Measurements from ENCODE around the gene SPTLC3. TPM values are rescaled to one million over a fixed set of nuclear protein-coding genes. Genes with fewer than 3 reads are reported as not detected.

SPTLC3 gene
- total RNA-seq, 2 experiments from 2014 or later = 1.1 to 1.2 TPM

GRCh38 chr20:13059398-13060136 is 50.8 kb downstream of the SPTLC3 start:
- no peaks in the 10 kb centered on the region for H3K4me1 Mint-ChIP-seq
- no peak for DNase-seq
- no peaks in the 10 kb centered on the region for H3K9me3 Mint-ChIP-seq
- H3K4me3 Mint-ChIP-seq = no peak overlapping the region
- H3K36me3 Mint-ChIP-seq (ENCODE audit: low read depth) = no peaks in the 10 kb centered on the region
- ChIA-PET POLR2A (no interaction called here), CTCF (no interaction called here)
- no peak overlapping the region for H3K27ac Mint-ChIP-seq
- H3K27me3 Mint-ChIP-seq = no peaks in the 10 kb centered on the region

GRCh38 chr20:13060327-13060726 is 51.6 kb downstream of the SPTLC3 start:
- no peaks in the 10 kb centered on the region for H3K27me3 Mint-ChIP-seq
- no peak overlapping the region for H3K4me3 Mint-ChIP-seq

GRCh38 chr20:13061381-13061780 is 52.6 kb downstream of the SPTLC3 start:
- H3K27me3 Mint-ChIP-seq = no peaks in the 10 kb centered on the region
- ChIA-PET POLR2A (no interaction called here), CTCF (no interaction called here)
- no peaks in the 10 kb centered on the region for H3K4me1 Mint-ChIP-seq
- DNase-seq = no peak
- no peak overlapping the region for H3K4me3 Mint-ChIP-seq
- no peaks in the 10 kb centered on the region for H3K36me3 Mint-ChIP-seq (ENCODE audit: low read depth)
- H3K27ac Mint-ChIP-seq = no peak overlapping the region
- no peaks in the 10 kb centered on the region for H3K9me3 Mint-ChIP-seq

More at GRCh38 chr20:13060327-13060726, 51.6 kb downstream of the SPTLC3 start:
- Mint-ChIP-seq H3K27ac (no peak overlapping the region), H3K36me3 (ENCODE audit: low read depth) (no peaks in the 10 kb centered on the region), H3K9me3 (no peaks in the 10 kb centered on the region), H3K4me1 (no peaks in the 10 kb centered on the region)
- POLR2A ChIA-PET = no interaction called here
- no peak for DNase-seq
- CTCF ChIA-PET = no interaction called here

GRCh38 chr20:13062789-13063188 is 54.0 kb downstream of the SPTLC3 start:
- peaks cover 2% of the 10 kb centered on the region for H3K9me3 Mint-ChIP-seq
- ChIA-PET CTCF (no interaction called here), POLR2A (no interaction called here)
- H3K27ac Mint-ChIP-seq = no peak overlapping the region
- no peak for DNase-seq
- no peak overlapping the region for H3K4me3 Mint-ChIP-seq
- no peaks in the 10 kb centered on the region for H3K27me3 Mint-ChIP-seq
- no peaks in the 10 kb centered on the region for H3K36me3 Mint-ChIP-seq (ENCODE audit: low read depth)
- H3K4me1 Mint-ChIP-seq = no peaks in the 10 kb centered on the region

GRCh38 chr20:13068336-13068735 is 59.6 kb downstream of the SPTLC3 start:
- no peak for DNase-seq
- CTCF ChIA-PET = no interaction called here
- Mint-ChIP-seq H3K36me3 (ENCODE audit: low read depth) (no peaks in the 10 kb centered on the region), H3K27ac (no peak overlapping the region), H3K4me3 (no peak overlapping the region), H3K4me1 (peaks cover 5% of the 10 kb centered on the region), H3K27me3 (no peaks in the 10 kb centered on the region), H3K9me3 (peaks cover 2% of the 10 kb centered on the region)
- POLR2A ChIA-PET = no interaction called here

GRCh38 chr20:13081877-13082276 is 73.1 kb downstream of the SPTLC3 start:
- Mint-ChIP-seq H3K27me3 (no peaks in the 10 kb centered on the region), H3K9me3 (no peaks in the 10 kb centered on the region), H3K4me1 (no peaks in the 10 kb centered on the region), H3K27ac (no peak overlapping the region), H3K36me3 (ENCODE audit: low read depth) (no peaks in the 10 kb centered on the region), H3K4me3 (no peak overlapping the region)
- no peak for DNase-seq
- POLR2A ChIA-PET = no interaction called here
- CTCF ChIA-PET = no interaction called here

GRCh38 chr20:13082378-13082777 is 73.6 kb downstream of the SPTLC3 start:
- H3K4me1 Mint-ChIP-seq = no peaks in the 10 kb centered on the region
- H3K27me3 Mint-ChIP-seq = no peaks in the 10 kb centered on the region
- no peak for DNase-seq
- POLR2A ChIA-PET = no interaction called here
- no peaks in the 10 kb centered on the region for H3K36me3 Mint-ChIP-seq (ENCODE audit: low read depth)
- no peaks in the 10 kb centered on the region for H3K9me3 Mint-ChIP-seq
- CTCF ChIA-PET = no interaction called here
- no peak overlapping the region for H3K27ac Mint-ChIP-seq
- no peak overlapping the region for H3K4me3 Mint-ChIP-seq

GRCh38 chr20:13085275-13085674 is 76.5 kb downstream of the SPTLC3 start:
- ChIA-PET CTCF (no interaction called here), POLR2A (no interaction called here)
- no peaks in the 10 kb centered on the region for H3K9me3 Mint-ChIP-seq
- no peak for DNase-seq
- H3K36me3 Mint-ChIP-seq (ENCODE audit: low read depth) = no peaks in the 10 kb centered on the region
- no peaks in the 10 kb centered on the region for H3K27me3 Mint-ChIP-seq
- H3K4me1 Mint-ChIP-seq = no peaks in the 10 kb centered on the region
- no peak overlapping the region for H3K27ac Mint-ChIP-seq
- no peak overlapping the region for H3K4me3 Mint-ChIP-seq

- Mint-ChIP-seq H3K4me1 (no peaks in the 10 kb centered on the region), H3K27me3 (no peaks in the 10 kb centered on the region), H3K9me3 (no peaks in the 10 kb centered on the region), H3K4me3 (no peak overlapping the region), H3K27ac (no peak overlapping the region), H3K36me3 (ENCODE audit: low read depth) (no peaks in the 10 kb centered on the region)
- DNase-seq = no peak
- CTCF ChIA-PET = no interaction called here
- POLR2A ChIA-PET = no interaction called here
Measured at GRCh38 chr20:13089950-13090469, 81.2 kb downstream of the SPTLC3 start.

- Mint-ChIP-seq H3K27me3 (no peaks in the 10 kb centered on the region), H3K27ac (no peak overlapping the region), H3K9me3 (no peaks in the 10 kb centered on the region), H3K36me3 (ENCODE audit: low read depth) (no peaks in the 10 kb centered on the region), H3K4me3 (no peak overlapping the region), H3K4me1 (no peaks in the 10 kb centered on the region)
- DNase-seq = no peak
- POLR2A ChIA-PET = no interaction called here
- CTCF ChIA-PET = no interaction called here
Measured at GRCh38 chr20:13092111-13092510, 83.3 kb downstream of the SPTLC3 start.

- H3K4me3 Mint-ChIP-seq = no peak overlapping the region
- H3K36me3 Mint-ChIP-seq (ENCODE audit: low read depth) = no peaks in the 10 kb centered on the region
- DNase-seq = no peak
- CTCF ChIA-PET = no interaction called here
- no peaks in the 10 kb centered on the region for H3K4me1 Mint-ChIP-seq
- no peak overlapping the region for H3K27ac Mint-ChIP-seq
- no peaks in the 10 kb centered on the region for H3K27me3 Mint-ChIP-seq
- POLR2A ChIA-PET = no interaction called here
- no peaks in the 10 kb centered on the region for H3K9me3 Mint-ChIP-seq
Measured at GRCh38 chr20:13094976-13095375, 86.2 kb downstream of the SPTLC3 start.

- CTCF ChIA-PET = no interaction called here
- H3K36me3 Mint-ChIP-seq (ENCODE audit: low read depth) = no peaks in the 10 kb centered on the region
- POLR2A ChIA-PET = no interaction called here
- no peak for DNase-seq
- H3K4me3 Mint-ChIP-seq = no peak overlapping the region
- H3K27ac Mint-ChIP-seq = no peak overlapping the region
- H3K4me1 Mint-ChIP-seq = no peaks in the 10 kb centered on the region
- no peaks in the 10 kb centered on the region for H3K9me3 Mint-ChIP-seq
- H3K27me3 Mint-ChIP-seq = no peaks in the 10 kb centered on the region
Measured at GRCh38 chr20:13098720-13099355, 90.1 kb downstream of the SPTLC3 start.

GRCh38 chr20:13099676-13100075 is 90.9 kb downstream of the SPTLC3 start:
- H3K36me3 Mint-ChIP-seq (ENCODE audit: low read depth) = no peaks in the 10 kb centered on the region
- no peaks in the 10 kb centered on the region for H3K27me3 Mint-ChIP-seq
- no peaks in the 10 kb centered on the region for H3K4me1 Mint-ChIP-seq
- no peak for DNase-seq
- H3K4me3 Mint-ChIP-seq = no peak overlapping the region
- no peaks in the 10 kb centered on the region for H3K9me3 Mint-ChIP-seq
- ChIA-PET CTCF (no interaction called here), POLR2A (no interaction called here)
- no peak overlapping the region for H3K27ac Mint-ChIP-seq

- CTCF ChIA-PET = no interaction called here
- Mint-ChIP-seq H3K27me3 (no peaks in the 10 kb centered on the region), H3K27ac (no peak overlapping the region), H3K9me3 (no peaks in the 10 kb centered on the region), H3K36me3 (ENCODE audit: low read depth) (no peaks in the 10 kb centered on the region), H3K4me1 (no peaks in the 10 kb centered on the region), H3K4me3 (no peak overlapping the region)
- POLR2A ChIA-PET = no interaction called here
- DNase-seq = no peak
Measured at GRCh38 chr20:13101276-13101675, 92.5 kb downstream of the SPTLC3 start.

Measured in activated CD4-positive, alpha-beta T cell treated with anti-CD3 and anti-CD28 coated beads, Interleukin-2, amount 10 ng/mL, durations not matched to agents 7 days and 5 days (primary cell).